Uterus (tissue), 4 donors: ENCODE results near the gene HBG2. TPM values are rescaled to one million over a fixed set of nuclear protein-coding genes. Genes with fewer than 3 reads are reported as not detected.

Experiments used
- DNase-seq, 2 donors: peaks; one replicate each; pipeline ENCODE4 v3.0.0-alpha.2; 2019 to 2020
- H3K27ac ChIP-seq, 2 donors: fragments of 200-600 bp; sonication (generic); 1 replicate in 1 of 2; 2 replicates in 1 of 2; pipeline ENCODE4 v1.5.1; 2016 to 2018
- H3K27me3 ChIP-seq, 2 donors: fragments of 200-600 bp; sonication (generic); one replicate each; pipeline ENCODE4 v1.5.1; 2018 to 2019; ENCODE audit warnings: control low read depth in 1 of 2
- H3K36me3 ChIP-seq, 2 donors: fragments of 200-600 bp; sonication (generic); one replicate each; pipeline ENCODE4 v1.5.1; 2019; ENCODE audit warnings: control low read depth in 1 of 2
- H3K4me1 ChIP-seq, 2 donors: fragments of 200-600 bp; sonication (generic); one replicate each; pipeline ENCODE4 v1.5.1; 2018 to 2019; ENCODE audit warnings: control low read depth in 1 of 2
- H3K4me3 ChIP-seq, 2 donors: fragments of 200-600 bp; sonication (generic); 1 replicate in 1 of 2; 2 replicates in 1 of 2; pipeline ENCODE4 v1.5.1; 2018 to 2019; ENCODE audit warnings: mild to moderate bottlenecking in 1 of 2
- H3K9me3 ChIP-seq, 2 donors: fragments of 200-600 bp; sonication (generic); one replicate each; pipeline ENCODE4 v1.5.1; 2019; ENCODE audit warnings: control low read depth in 1 of 2
- POLR2A ChIP-seq, 2 donors: fragments of 450-650 bp; IDR thresholded peaks; one replicate each; pipeline ENCODE4 v1.6.1; 2016; ENCODE audit warnings: antibody characterized with exemption in 2 of 2, mild to moderate bottlenecking in 1 of 2, moderate library complexity in 1 of 2
- intact Hi-C: fragments of 100-400 bp; cut with DNase I; formaldehyde crosslinking; loops from one replicate; pipeline ENCODE4 v1.15.1; 2023; ENCODE audit warnings: low total_unique reads
- total RNA-seq, 4 donors: library from RNA; depleted of rRNA in 3 of 4; stranded (reverse); fragments of >200 nt in 3 of 4; gene quantifications; one replicate each; pipeline versions ENCODE4 v1.1.0 to v1.2.4, GENCODE V29; 2014 to 2023
- TF ChIP-seq, protein P1 (sequence below), 4 experiments: fragments of 200-600 bp in 2 of 4; fragments of 450-650 bp in 2 of 4; sonication (generic) in 2 of 4; IDR thresholded peaks; one replicate each; pipeline ENCODE4 v1.5.1; 2016 to 2019; ENCODE audit warnings: antibody characterized with exemption in 4 of 4, mild to moderate bottlenecking in 2 of 4, moderate library complexity in 1 of 4
- donor health status: DM: yes; HTN: yes; CAD: no.

The HBG2 gene
- total RNA-seq, 4 donors from 2014 or later: 1,050 TPM; not detected in 3

DNA sequence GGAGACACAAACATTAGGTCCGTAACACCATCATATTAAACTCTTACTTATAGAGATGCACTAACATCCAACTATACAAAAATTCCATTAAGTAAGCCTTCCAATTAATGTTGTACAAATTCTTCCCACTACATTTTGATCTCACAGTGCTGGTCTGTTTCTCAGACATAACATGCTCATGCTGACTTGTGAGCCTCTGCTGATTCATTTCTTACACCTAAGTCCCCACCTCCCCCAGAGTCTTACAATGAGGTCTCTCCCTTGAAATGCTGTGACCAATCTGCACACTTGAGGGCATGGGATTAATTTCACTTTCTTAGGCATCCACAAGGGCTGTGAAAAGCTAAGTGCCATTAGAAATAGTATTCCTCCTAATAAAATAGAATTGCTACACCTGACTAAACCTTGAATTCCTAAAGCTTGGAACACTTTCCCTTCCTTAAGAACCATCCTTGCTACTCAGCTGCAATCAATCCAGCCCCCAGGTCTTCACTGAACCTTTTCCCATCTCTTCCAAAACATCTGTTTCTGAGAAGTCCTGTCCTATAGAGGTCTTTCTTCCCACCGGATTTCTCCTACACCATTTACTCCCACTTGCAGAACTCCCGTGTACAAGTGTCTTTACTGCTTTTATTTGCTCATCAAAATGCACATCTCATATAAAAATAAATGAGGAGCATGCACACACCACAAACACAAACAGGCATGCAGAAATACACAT is 6.9 kb downstream of the HBG2 start:
- no peaks in the 10 kb centered on the region for H3K4me1 ChIP-seq
- H3K36me3 ChIP-seq: no peaks in the 10 kb centered on the region
- H3K4me3 ChIP-seq: no peak overlapping the region
- H3K9me3 ChIP-seq: no peaks in the 10 kb centered on the region
- no peak for TF ChIP-seq POLR2A (IDR thresholded peaks at IDR 0.05)
- TF ChIP-seq, protein P1, sequence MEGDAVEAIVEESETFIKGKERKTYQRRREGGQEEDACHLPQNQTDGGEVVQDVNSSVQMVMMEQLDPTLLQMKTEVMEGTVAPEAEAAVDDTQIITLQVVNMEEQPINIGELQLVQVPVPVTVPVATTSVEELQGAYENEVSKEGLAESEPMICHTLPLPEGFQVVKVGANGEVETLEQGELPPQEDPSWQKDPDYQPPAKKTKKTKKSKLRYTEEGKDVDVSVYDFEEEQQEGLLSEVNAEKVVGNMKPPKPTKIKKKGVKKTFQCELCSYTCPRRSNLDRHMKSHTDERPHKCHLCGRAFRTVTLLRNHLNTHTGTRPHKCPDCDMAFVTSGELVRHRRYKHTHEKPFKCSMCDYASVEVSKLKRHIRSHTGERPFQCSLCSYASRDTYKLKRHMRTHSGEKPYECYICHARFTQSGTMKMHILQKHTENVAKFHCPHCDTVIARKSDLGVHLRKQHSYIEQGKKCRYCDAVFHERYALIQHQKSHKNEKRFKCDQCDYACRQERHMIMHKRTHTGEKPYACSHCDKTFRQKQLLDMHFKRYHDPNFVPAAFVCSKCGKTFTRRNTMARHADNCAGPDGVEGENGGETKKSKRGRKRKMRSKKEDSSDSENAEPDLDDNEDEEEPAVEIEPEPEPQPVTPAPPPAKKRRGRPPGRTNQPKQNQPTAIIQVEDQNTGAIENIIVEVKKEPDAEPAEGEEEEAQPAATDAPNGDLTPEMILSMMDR (IDR thresholded peaks at IDR 0.05): no peak
- no peak overlapping the region for H3K27ac ChIP-seq
- H3K27me3 ChIP-seq: no peaks in the 10 kb centered on the region
- DNase-seq: no peak
- intact Hi-C loops: no loop called here

DNA sequence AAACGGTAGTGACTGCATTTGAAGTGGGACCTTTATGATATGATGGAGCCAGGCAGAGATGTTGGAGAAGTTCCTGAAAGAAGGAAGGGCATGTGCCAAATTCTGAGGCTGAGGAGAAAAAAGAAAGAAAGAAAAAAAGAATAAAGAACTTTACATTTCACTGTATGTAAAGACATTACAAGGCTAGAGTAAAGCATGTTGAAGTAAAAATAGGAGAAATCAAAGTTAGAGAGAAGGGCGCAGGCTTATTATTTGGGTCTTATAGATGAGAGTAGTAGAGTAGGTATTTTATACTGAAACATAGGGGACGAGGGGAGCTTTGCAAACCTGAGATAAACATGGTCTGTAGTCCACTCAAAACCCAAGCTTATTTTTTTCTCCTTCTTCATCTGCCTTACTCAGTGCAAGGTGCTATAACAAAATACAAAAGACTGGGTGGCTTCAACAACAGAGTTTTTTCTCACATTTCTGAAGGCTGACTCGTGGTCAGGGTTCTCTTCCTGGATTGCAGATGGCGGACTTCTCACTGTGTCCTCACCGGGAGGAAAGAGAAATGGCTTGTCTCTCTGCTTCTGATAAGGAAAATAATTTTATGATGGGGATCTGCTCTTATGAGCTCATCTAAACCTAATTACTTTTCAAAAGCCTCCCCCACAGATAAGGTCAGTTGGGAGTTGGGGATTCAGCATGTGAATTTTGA is 7.7 kb downstream of the HBG2 start:
- Histone ChIP-seq H3K4me3 (no peak overlapping the region), H3K27me3 (no peaks in the 10 kb centered on the region), H3K4me1 (no peaks in the 10 kb centered on the region), H3K36me3 (no peaks in the 10 kb centered on the region), H3K27ac (no peak overlapping the region), H3K9me3 (no peaks in the 10 kb centered on the region)
- DNase-seq: no peak
- intact Hi-C loops: no loop called here
- TF ChIP-seq, protein P1 (IDR thresholded peaks at IDR 0.05): no peak
- no peak for TF ChIP-seq POLR2A (IDR thresholded peaks at IDR 0.05)

DNA sequence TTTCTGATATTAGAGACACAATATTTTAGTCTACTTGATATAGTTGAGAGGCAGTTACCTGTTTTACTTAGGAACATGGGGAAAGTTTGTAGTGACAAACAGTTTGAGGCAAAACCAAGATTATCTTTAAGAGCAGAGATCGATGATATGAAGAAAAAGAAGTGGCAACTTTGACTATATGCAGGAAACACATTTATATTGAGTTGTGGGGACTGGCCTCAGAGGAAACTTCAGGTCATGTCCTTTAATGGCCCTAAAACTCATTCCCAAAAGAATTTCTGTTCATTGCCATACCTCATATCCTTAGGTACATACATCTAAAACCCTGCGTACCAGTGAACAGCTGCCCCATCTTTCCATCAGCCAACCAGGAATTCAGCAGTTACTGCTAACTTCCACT is 9.4 kb downstream of the HBG2 start:
- Histone ChIP-seq H3K4me1 (no peaks in the 10 kb centered on the region), H3K4me3 (no peak overlapping the region), H3K27me3 (no peaks in the 10 kb centered on the region), H3K9me3 (no peaks in the 10 kb centered on the region), H3K36me3 (no peaks in the 10 kb centered on the region), H3K27ac (no peak overlapping the region)
- DNase-seq: no peak
- intact Hi-C loops: no loop called here
- TF ChIP-seq, protein P1 (IDR thresholded peaks at IDR 0.05): no peak
- no peak for TF ChIP-seq POLR2A (IDR thresholded peaks at IDR 0.05)

DNA sequence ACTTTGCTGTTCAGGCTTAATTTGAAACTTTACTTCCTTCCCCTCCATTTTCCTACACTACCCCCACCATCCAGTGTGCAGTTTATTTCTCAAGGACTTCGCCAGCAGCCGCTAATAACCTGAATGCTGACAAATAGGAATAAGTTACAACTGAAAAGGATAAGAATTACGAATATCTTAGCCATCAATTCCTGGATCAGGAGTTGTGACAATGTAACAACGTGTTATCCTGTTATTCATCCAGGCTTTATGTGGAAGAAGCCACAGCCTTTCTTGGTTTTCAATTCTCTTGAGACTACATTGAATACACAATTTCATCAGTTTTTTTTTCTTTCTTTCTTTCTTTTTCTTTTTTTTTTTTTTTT is 10.8 kb downstream of the HBG2 start:
- intact Hi-C loops: no loop called here
- TF ChIP-seq, protein P1 (IDR thresholded peaks at IDR 0.05): no peak
- TF ChIP-seq POLR2A (IDR thresholded peaks at IDR 0.05): no peak

More for the DNA sequence above, 10.8 kb downstream of the HBG2 start:
- Histone ChIP-seq H3K36me3 (no peaks in the 10 kb centered on the region), H3K27me3 (no peaks in the 10 kb centered on the region), H3K9me3 (no peaks in the 10 kb centered on the region), H3K4me1 (no peaks in the 10 kb centered on the region), H3K27ac (no peak overlapping the region), H3K4me3 (no peak overlapping the region)
- DNase-seq: no peak
